Panc1 (cell line): Measurements from ENCODE around the gene VAV3. TPM values are rescaled to one million over a fixed set of nuclear protein-coding genes. Genes with fewer than 3 reads are reported as not detected.

ENCODE experiments used
- ATAC-seq: fragments of 200-7000 bp; cut with Tn5 transposase; 2 replicates; pipeline ENCODE4 v1.9.1; 2020; ENCODE audit warnings: mild to moderate bottlenecking, moderate library complexity
- BruUV-seq: library from RNA; stranded (reverse); fragments of 400-500 nt; replicated peaks from 2 replicates; lab custom pipeline; 2021; lab: Mats Ljungman, UMichigan
- CTCF ChIA-PET: fragments of 300-600 bp; sonication (Branson Sonifier 250); formaldehyde crosslinking; loops from one replicate; lab custom pipeline; 2022; ENCODE audit warnings: antibody characterized with exemption; lab: Charles Lee
- POLR2A ChIA-PET: fragments of 300-600 bp; sonication (Branson Sonifier 250); formaldehyde crosslinking; loops from one replicate; lab custom pipeline; 2022; ENCODE audit warnings: antibody characterized with exemption; lab: Charles Lee
- DNase-seq: peaks from one replicate; pipeline ENCODE4 v3.0.0-alpha.2; 2010; ENCODE audit warnings: low read depth, low spot score
- H3K27ac ChIP-seq: 2 replicates; pipeline ENCODE4 v1.5.1; 2011; ENCODE audit warnings: mild to moderate bottlenecking, low read length, inconsistent platforms
- H3K27me3 ChIP-seq: fragments of 200-500 bp; sonication (Bioruptor generic); 2 replicates; pipeline ENCODE4 v1.6.0; 2014; ENCODE audit warnings: low read length, inconsistent platforms; ENCODE audit not compliant: control insufficient read depth, insufficient read depth
- H3K36me3 ChIP-seq: fragments of 200-500 bp; sonication (Bioruptor generic); 2 replicates; pipeline ENCODE4 v1.5.1; 2014; ENCODE audit warnings: inconsistent platforms, mild to moderate bottlenecking, low read length, moderate library complexity; ENCODE audit not compliant: control insufficient read depth, insufficient read depth
- H3K4me1 ChIP-seq: 2 replicates; pipeline ENCODE4 v1.5.1; 2011; ENCODE audit warnings: inconsistent platforms, mild to moderate bottlenecking, low read length, moderate library complexity; ENCODE audit not compliant: control insufficient read depth, insufficient read depth
- H3K4me3 ChIP-seq, 2 experiments: 2 replicates each; pipeline ENCODE4 v1.5.1; 2011 to 2012; ENCODE audit warnings: low read depth in 2 of 2, low read length in 2 of 2, mild to moderate bottlenecking in 2 of 2, inconsistent platforms in 1 of 2, moderate library complexity in 1 of 2
- H3K9me3 ChIP-seq: fragments of 200-500 bp; sonication (Bioruptor generic); 2 replicates; pipeline ENCODE4 v1.5.1; 2014; ENCODE audit warnings: low read depth, mild to moderate bottlenecking, inconsistent platforms, low read length, moderate library complexity; ENCODE audit not compliant: control insufficient read depth, insufficient read depth
- POLR2AphosphoS5 ChIP-seq: IDR thresholded peaks from 2 replicates; pipeline ENCODE4 v1.6.1; 2012; ENCODE audit warnings: mild to moderate bottlenecking, low read depth, low read length, moderate library complexity
- SIN3A ChIP-seq: IDR thresholded peaks from 2 replicates; pipeline ENCODE4 v1.6.1; 2012; ENCODE audit warnings: low read depth, mild to moderate bottlenecking, low read length, moderate library complexity, borderline replicate concordance; ENCODE audit not compliant: insufficient read depth
- TCF7L2 ChIP-seq: IDR thresholded peaks from 2 replicates; pipeline ENCODE4 v1.6.1; 2011; ENCODE audit warnings: mild to moderate bottlenecking, low read depth, low read length, inconsistent platforms
- in situ Hi-C: cut with HindIII; loops from 2 replicates; pipeline ENCODE4 v1.10.0; 2016; ENCODE audit warnings: low sequenced_read_pairs, low pct_unique_long_range_greater_than_20kb
- intact Hi-C: fragments of 100-400 bp; cut with micrococcal nuclease; formaldehyde crosslinking; loops from one replicate; pipeline ENCODE4 v1.10.0; 2022; ENCODE audit not compliant: unreplicated experiment
- total RNA-seq: library from RNA; stranded (reverse); gene quantifications from one replicate; pipeline ENCODE4 v1.2.1, GENCODE V29; 2021; ENCODE audit not compliant: unreplicated experiment
- TF ChIP-seq, protein P1 (sequence below), 2 experiments: IDR thresholded peaks; 2 replicates each; pipeline ENCODE4 v1.6.1; 2011 to 2012; ENCODE audit warnings: low read depth in 2 of 2, control low read depth in 1 of 2, low read length in 1 of 2, mild to moderate bottlenecking in 1 of 2, moderate library complexity in 1 of 2; ENCODE audit not compliant: insufficient read depth in 1 of 2
- TF ChIP-seq, protein P2 (sequence below): fragments of 450-650 bp; IDR thresholded peaks from 2 replicates; pipeline ENCODE4 v1.5.1; 2017; ENCODE audit warnings: mild to moderate bottlenecking

The VAV3 gene
- total RNA-seq, 1 experiment from 2014 or later = 0.23 TPM

DNA sequence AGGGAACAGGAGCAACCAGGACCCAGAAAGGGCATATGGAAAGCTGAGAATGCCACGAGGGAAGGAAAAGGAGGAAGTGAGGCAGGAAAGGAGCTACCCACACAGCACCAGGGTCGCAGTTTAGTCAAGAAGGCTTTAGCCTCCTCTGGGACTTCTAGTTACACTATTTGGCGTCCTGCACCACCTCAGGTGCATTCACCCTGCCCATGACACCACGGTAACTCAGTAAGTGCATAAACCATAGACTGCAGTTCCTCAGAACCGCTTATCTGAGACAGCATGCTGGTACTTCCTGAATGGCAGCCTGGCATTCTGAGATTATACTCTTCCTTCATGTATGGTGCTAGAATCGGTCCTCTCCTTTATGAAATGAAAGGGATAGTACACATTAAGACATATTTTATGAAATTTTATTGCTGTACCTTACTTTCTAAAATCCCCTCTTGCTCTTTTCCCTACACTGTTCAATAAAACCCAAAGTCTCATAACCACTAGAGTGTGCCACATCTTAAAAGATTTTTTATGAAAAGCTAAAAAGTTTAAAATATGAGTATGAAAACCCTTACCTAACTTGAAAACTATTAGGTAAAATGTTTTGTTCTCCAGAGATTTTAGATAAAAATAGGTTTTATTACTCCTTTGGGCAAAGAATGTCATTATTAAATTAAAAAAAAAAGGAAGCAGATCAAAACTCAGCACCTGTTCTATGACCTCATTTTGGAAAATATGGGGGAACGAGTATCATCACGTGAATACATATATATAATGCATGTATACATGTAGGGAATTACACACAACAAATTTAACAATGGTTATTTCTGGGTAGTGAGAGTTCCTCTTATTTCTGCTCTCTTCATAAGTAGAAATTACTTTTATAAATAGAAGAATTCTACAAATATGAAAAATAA is 67.3 kb downstream of the VAV3 start:
- Histone ChIP-seq H3K4me3 (no peak overlapping the region), H3K9me3 (no peaks in the 10 kb centered on the region), H3K27me3 (no peaks in the 10 kb centered on the region), H3K27ac (no peak overlapping the region), H3K4me1 (no peaks in the 10 kb centered on the region), H3K36me3 (no peaks in the 10 kb centered on the region)
- intact Hi-C loops (no loop called here), in situ Hi-C loops (no loop called here)
- ATAC-seq (no peak), DNase-seq (no peak)
- no TSS peak for BruUV-seq
- no peak for TF ChIP-seq SIN3A
- ChIA-PET CTCF (no interaction called here), POLR2A (no interaction called here)

DNA sequence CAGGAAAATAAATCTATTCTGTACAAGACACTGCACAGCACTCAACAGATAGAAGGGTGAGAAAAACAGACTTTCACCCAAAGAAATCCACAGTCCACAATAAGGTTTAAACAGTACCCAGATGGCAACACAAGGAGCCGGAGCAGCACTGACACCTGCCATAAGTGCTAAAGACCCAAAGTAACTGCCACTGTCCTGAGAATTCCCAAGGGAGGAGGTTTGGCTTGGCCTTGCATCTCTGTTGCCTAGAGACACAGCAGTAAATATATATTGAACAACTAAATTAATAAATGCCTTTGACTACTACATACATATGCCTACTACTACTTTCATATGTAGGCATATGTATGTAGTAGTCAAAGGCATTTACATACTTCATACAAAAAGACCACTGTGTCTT is 68.0 kb downstream of the VAV3 start:
- TF ChIP-seq POLR2AphosphoS5 = no peak
- no peak for TF ChIP-seq SIN3A
- TF ChIP-seq, protein P1, sequence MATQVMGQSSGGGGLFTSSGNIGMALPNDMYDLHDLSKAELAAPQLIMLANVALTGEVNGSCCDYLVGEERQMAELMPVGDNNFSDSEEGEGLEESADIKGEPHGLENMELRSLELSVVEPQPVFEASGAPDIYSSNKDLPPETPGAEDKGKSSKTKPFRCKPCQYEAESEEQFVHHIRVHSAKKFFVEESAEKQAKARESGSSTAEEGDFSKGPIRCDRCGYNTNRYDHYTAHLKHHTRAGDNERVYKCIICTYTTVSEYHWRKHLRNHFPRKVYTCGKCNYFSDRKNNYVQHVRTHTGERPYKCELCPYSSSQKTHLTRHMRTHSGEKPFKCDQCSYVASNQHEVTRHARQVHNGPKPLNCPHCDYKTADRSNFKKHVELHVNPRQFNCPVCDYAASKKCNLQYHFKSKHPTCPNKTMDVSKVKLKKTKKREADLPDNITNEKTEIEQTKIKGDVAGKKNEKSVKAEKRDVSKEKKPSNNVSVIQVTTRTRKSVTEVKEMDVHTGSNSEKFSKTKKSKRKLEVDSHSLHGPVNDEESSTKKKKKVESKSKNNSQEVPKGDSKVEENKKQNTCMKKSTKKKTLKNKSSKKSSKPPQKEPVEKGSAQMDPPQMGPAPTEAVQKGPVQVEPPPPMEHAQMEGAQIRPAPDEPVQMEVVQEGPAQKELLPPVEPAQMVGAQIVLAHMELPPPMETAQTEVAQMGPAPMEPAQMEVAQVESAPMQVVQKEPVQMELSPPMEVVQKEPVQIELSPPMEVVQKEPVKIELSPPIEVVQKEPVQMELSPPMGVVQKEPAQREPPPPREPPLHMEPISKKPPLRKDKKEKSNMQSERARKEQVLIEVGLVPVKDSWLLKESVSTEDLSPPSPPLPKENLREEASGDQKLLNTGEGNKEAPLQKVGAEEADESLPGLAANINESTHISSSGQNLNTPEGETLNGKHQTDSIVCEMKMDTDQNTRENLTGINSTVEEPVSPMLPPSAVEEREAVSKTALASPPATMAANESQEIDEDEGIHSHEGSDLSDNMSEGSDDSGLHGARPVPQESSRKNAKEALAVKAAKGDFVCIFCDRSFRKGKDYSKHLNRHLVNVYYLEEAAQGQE (IDR thresholded peaks at IDR 0.05; ENCODE audit: insufficient read depth in 1 of 2, low read depth in 2 of 2, low read length in 1 of 2) = no peak
- no peak for TF ChIP-seq TCF7L2
- TF ChIP-seq, protein P2, sequence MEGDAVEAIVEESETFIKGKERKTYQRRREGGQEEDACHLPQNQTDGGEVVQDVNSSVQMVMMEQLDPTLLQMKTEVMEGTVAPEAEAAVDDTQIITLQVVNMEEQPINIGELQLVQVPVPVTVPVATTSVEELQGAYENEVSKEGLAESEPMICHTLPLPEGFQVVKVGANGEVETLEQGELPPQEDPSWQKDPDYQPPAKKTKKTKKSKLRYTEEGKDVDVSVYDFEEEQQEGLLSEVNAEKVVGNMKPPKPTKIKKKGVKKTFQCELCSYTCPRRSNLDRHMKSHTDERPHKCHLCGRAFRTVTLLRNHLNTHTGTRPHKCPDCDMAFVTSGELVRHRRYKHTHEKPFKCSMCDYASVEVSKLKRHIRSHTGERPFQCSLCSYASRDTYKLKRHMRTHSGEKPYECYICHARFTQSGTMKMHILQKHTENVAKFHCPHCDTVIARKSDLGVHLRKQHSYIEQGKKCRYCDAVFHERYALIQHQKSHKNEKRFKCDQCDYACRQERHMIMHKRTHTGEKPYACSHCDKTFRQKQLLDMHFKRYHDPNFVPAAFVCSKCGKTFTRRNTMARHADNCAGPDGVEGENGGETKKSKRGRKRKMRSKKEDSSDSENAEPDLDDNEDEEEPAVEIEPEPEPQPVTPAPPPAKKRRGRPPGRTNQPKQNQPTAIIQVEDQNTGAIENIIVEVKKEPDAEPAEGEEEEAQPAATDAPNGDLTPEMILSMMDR = no peak
- intact Hi-C loops = no loop called here
- DNase-seq (no peak), ATAC-seq (no peak)
- POLR2A ChIA-PET = no interaction called here
- CTCF ChIA-PET = no interaction called here
- in situ Hi-C loops = no loop called here
- no TSS peak for BruUV-seq
- Histone ChIP-seq H3K9me3 (no peaks in the 10 kb centered on the region), H3K4me1 (no peaks in the 10 kb centered on the region), H3K27ac (no peak overlapping the region), H3K4me3 (no peak overlapping the region), H3K27me3 (no peaks in the 10 kb centered on the region), H3K36me3 (no peaks in the 10 kb centered on the region)

DNA sequence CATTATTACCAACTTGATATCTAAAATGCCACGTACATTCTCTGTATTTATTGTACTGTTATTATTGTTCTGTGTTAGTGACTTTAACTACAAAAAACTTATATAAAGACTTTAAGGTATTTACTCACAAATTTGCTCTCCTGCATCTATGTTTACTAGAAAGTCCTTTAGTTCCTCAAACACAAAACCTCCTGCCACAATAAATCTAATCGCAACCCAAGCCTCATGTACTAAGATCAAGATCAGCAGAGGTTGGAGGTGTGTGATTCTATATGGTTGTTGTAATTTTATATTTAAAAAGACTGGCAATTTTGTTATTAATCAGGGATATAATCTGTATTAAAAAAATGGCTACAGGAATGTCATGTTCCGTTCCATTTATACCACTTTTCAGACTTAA is 68.6 kb downstream of the VAV3 start:
- DNase-seq = no peak
- ATAC-seq = no peak
- ChIA-PET CTCF (no interaction called here), POLR2A (no interaction called here)
- no TSS peak for BruUV-seq
- Histone ChIP-seq H3K27ac (no peak overlapping the region), H3K36me3 (no peaks in the 10 kb centered on the region), H3K4me1 (no peaks in the 10 kb centered on the region), H3K9me3 (no peaks in the 10 kb centered on the region), H3K27me3 (no peaks in the 10 kb centered on the region), H3K4me3 (no peak overlapping the region)
- intact Hi-C loops = no loop called here
- in situ Hi-C loops = no loop called here
- TF ChIP-seq POLR2AphosphoS5 = no peak
- no peak for TF ChIP-seq TCF7L2
- TF ChIP-seq, protein P2 = no peak
- TF ChIP-seq, protein P1 (IDR thresholded peaks at IDR 0.05; ENCODE audit: insufficient read depth in 1 of 2, low read depth in 2 of 2, low read length in 1 of 2) = no peak
